Measurements from ENCODE around the gene RPTOR.
A peak's percentile ranks its signal among the peaks of the same experiment; 100 is the strongest.

The RPTOR gene

DNA sequence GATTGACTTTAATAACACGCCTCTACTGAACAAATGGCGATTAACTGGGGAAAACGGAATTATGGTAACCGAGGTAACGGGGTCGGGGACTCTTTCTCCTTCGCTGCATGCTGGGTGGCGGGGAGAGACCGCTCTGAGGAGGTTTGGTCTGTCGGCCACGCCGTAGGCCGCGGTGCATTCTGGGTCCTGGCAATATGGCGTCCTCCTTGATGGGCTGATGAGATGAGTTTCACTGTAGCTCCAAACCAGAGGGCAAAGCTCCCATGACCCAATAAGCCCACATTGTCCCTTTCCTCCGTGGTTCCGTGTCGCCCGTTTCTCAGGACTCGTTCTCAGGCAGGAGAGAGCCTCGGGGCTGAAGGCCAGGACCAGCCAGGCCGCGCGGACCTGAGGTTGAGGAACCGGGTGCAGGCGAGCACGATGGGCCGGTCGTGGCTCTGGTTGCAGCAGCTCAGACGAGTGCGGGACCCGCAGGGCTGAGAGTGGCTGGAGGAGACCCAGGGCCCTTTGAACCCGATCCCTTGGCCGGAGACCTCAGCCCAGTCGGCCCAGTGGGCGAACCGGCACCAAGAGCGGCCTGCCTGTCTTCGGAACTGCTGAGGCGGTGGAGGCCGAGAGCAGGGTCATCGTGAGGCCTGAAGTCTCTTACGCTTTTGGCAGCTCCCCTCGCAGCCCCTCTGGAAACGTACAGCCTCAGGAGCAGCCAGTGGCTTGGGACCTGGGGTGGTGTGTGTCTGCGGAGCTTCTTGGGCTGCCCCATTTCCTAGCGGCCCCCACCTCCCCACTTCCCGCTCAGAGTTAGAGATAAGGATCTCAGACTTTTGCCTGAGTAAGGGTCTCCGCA lies at the start of gene RPTOR (continued):
- TF ChIP-seq, protein P1, sequence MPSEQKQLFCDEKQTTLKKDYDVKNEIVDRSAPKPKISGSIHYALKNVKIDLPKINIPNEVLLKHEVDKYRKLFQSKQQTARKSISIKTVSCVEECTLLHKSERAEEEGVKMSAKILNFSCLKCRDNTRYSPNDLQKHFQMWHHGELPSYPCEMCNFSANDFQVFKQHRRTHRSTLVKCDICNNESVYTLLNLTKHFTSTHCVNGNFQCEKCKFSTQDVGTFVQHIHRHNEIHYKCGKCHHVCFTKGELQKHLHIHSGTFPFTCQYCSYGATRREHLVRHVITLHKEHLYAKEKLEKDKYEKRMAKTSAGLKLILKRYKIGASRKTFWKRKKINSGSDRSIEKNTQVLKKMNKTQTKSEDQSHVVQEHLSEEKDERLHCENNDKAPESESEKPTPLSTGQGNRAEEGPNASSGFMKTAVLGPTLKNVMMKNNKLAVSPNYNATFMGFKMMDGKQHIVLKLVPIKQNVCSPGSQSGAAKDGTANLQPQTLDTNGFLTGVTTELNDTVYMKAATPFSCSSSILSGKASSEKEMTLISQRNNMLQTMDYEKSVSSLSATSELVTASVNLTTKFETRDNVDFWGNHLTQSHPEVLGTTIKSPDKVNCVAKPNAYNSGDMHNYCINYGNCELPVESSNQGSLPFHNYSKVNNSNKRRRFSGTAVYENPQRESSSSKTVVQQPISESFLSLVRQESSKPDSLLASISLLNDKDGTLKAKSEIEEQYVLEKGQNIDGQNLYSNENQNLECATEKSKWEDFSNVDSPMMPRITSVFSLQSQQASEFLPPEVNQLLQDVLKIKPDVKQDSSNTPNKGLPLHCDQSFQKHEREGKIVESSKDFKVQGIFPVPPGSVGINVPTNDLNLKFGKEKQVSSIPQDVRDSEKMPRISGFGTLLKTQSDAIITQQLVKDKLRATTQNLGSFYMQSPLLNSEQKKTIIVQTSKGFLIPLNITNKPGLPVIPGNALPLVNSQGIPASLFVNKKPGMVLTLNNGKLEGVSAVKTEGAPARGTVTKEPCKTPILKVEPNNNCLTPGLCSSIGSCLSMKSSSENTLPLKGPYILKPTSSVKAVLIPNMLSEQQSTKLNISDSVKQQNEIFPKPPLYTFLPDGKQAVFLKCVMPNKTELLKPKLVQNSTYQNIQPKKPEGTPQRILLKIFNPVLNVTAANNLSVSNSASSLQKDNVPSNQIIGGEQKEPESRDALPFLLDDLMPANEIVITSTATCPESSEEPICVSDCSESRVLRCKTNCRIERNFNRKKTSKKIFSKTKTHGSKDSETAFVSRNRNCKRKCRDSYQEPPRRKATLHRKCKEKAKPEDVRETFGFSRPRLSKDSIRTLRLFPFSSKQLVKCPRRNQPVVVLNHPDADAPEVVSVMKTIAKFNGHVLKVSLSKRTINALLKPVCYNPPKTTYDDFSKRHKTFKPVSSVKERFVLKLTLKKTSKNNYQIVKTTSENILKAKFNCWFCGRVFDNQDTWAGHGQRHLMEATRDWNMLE (tag by site-specific recombination; conservative IDR thresholded peaks at IDR 0.05; ENCODE audit: low read depth), result peak; percentile 50; the same call in 1 of the 2 replicates
- TF ChIP-seq ZNF157 (tag by site-specific recombination; IDR thresholded peaks at IDR 0.05), result no peak
- TF ChIP-seq ZBTB17 (tag by site-specific recombination; IDR thresholded peaks at IDR 0.05), result peak; percentile 82
- TF ChIP-seq ZNF776 (tag by site-specific recombination; IDR thresholded peaks at IDR 0.05; ENCODE audit: borderline replicate concordance), result no peak
- TF ChIP-seq, protein P2, sequence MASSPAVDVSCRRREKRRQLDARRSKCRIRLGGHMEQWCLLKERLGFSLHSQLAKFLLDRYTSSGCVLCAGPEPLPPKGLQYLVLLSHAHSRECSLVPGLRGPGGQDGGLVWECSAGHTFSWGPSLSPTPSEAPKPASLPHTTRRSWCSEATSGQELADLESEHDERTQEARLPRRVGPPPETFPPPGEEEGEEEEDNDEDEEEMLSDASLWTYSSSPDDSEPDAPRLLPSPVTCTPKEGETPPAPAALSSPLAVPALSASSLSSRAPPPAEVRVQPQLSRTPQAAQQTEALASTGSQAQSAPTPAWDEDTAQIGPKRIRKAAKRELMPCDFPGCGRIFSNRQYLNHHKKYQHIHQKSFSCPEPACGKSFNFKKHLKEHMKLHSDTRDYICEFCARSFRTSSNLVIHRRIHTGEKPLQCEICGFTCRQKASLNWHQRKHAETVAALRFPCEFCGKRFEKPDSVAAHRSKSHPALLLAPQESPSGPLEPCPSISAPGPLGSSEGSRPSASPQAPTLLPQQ (tag by site-specific recombination; IDR thresholded peaks at IDR 0.05), result peak; percentile 72
- TF ChIP-seq ZNF114 (tag by site-specific recombination; IDR thresholded peaks at IDR 0.05), result no peak
- TF ChIP-seq SP7 (tag by site-specific recombination; IDR thresholded peaks at IDR 0.05), result peak; percentile 74; the same call in 1 of the 2 replicates
- TF ChIP-seq, protein P3, sequence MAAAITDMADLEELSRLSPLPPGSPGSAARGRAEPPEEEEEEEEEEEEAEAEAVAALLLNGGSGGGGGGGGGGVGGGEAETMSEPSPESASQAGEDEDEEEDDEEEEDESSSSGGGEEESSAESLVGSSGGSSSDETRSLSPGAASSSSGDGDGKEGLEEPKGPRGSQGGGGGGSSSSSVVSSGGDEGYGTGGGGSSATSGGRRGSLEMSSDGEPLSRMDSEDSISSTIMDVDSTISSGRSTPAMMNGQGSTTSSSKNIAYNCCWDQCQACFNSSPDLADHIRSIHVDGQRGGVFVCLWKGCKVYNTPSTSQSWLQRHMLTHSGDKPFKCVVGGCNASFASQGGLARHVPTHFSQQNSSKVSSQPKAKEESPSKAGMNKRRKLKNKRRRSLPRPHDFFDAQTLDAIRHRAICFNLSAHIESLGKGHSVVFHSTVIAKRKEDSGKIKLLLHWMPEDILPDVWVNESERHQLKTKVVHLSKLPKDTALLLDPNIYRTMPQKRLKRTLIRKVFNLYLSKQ (tag by site-specific recombination; IDR thresholded peaks at IDR 0.05; ENCODE audit: borderline replicate concordance), result no peak
- TF ChIP-seq, protein P4, sequence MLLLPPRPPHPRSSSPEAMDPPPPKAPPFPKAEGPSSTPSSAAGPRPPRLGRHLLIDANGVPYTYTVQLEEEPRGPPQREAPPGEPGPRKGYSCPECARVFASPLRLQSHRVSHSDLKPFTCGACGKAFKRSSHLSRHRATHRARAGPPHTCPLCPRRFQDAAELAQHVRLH (tag by site-specific recombination; IDR thresholded peaks at IDR 0.05), result peak; percentile 67; the same call in 1 of the 2 replicates
- 0 out of 2 replicates have a peak, but pooled peaks have one; percentile 31 for TF ChIP-seq ZBTB7A (tag by site-specific recombination; IDR thresholded peaks at IDR 0.05; ENCODE audit: low read depth)
- TF ChIP-seq ZNF416 (tag by site-specific recombination; IDR thresholded peaks at IDR 0.05), result no peak
- TF ChIP-seq ZNF146 (tag by site-specific recombination; IDR thresholded peaks at IDR 0.05), result peak; percentile 46; the same call in 1 of the 2 replicates
- peak; percentile 94 for TF ChIP-seq ZNF2 (tag by site-specific recombination; IDR thresholded peaks at IDR 0.05)
- TF ChIP-seq, protein P5, sequence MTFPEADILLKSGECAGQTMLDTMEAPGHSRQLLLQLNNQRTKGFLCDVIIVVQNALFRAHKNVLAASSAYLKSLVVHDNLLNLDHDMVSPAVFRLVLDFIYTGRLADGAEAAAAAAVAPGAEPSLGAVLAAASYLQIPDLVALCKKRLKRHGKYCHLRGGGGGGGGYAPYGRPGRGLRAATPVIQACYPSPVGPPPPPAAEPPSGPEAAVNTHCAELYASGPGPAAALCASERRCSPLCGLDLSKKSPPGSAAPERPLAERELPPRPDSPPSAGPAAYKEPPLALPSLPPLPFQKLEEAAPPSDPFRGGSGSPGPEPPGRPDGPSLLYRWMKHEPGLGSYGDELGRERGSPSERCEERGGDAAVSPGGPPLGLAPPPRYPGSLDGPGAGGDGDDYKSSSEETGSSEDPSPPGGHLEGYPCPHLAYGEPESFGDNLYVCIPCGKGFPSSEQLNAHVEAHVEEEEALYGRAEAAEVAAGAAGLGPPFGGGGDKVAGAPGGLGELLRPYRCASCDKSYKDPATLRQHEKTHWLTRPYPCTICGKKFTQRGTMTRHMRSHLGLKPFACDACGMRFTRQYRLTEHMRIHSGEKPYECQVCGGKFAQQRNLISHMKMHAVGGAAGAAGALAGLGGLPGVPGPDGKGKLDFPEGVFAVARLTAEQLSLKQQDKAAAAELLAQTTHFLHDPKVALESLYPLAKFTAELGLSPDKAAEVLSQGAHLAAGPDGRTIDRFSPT (tag by site-specific recombination; IDR thresholded peaks at IDR 0.05), result no peak
- TF ChIP-seq, protein P6, sequence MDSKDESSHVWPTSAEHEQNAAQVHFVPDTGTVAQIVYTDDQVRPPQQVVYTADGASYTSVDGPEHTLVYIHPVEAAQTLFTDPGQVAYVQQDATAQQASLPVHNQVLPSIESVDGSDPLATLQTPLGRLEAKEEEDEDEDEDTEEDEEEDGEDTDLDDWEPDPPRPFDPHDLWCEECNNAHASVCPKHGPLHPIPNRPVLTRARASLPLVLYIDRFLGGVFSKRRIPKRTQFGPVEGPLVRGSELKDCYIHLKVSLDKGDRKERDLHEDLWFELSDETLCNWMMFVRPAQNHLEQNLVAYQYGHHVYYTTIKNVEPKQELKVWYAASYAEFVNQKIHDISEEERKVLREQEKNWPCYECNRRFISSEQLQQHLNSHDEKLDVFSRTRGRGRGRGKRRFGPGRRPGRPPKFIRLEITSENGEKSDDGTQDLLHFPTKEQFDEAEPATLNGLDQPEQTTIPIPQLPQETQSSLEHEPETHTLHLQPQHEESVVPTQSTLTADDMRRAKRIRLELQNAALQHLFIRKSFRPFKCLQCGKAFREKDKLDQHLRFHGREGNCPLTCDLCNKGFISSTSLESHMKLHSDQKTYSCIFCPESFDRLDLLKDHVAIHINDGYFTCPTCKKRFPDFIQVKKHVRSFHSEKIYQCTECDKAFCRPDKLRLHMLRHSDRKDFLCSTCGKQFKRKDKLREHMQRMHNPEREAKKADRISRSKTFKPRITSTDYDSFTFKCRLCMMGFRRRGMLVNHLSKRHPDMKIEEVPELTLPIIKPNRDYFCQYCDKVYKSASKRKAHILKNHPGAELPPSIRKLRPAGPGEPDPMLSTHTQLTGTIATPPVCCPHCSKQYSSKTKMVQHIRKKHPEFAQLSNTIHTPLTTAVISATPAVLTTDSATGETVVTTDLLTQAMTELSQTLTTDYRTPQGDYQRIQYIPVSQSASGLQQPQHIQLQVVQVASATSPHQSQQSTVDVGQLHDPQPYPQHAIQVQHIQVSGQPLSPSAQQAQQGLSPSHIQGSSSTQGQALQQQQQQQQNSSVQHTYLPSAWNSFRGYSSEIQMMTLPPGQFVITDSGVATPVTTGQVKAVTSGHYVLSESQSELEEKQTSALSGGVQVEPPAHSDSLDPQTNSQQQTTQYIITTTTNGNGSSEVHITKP (tag by site-specific recombination; IDR thresholded peaks at IDR 0.05), result peak; percentile 20
- TF ChIP-seq, protein P7, sequence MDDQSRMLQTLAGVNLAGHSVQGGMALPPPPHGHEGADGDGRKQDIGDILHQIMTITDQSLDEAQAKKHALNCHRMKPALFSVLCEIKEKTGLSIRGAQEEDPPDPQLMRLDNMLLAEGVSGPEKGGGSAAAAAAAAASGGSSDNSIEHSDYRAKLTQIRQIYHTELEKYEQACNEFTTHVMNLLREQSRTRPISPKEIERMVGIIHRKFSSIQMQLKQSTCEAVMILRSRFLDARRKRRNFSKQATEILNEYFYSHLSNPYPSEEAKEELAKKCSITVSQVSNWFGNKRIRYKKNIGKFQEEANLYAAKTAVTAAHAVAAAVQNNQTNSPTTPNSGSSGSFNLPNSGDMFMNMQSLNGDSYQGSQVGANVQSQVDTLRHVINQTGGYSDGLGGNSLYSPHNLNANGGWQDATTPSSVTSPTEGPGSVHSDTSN (CRISPR knock-in tag; IDR thresholded peaks at IDR 0.05), result peak; percentile 55
- TF ChIP-seq, protein P8, sequence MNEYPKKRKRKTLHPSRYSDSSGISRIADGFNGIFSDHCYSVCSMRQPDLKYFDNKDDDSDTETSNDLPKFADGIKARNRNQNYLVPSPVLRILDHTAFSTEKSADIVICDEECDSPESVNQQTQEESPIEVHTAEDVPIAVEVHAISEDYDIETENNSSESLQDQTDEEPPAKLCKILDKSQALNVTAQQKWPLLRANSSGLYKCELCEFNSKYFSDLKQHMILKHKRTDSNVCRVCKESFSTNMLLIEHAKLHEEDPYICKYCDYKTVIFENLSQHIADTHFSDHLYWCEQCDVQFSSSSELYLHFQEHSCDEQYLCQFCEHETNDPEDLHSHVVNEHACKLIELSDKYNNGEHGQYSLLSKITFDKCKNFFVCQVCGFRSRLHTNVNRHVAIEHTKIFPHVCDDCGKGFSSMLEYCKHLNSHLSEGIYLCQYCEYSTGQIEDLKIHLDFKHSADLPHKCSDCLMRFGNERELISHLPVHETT (tag by site-specific recombination; IDR thresholded peaks at IDR 0.05), result peak; percentile 98
- no peak for TF ChIP-seq ZNF549 (tag by site-specific recombination; IDR thresholded peaks at IDR 0.05)
- TF ChIP-seq ZNF791 (tag by site-specific recombination; IDR thresholded peaks at IDR 0.05), result no peak
